IMR-90 (cell line): ENCODE results near the gene MPP7. TPM values are rescaled to one million over a fixed set of nuclear protein-coding genes. Genes with fewer than 3 reads are reported as not detected.

Experiments used
- ATAC-seq: fragments of 200-7000 bp; cut with Tn5 transposase; 2 replicates; pipeline ENCODE4 v1.9.1; 2020; ENCODE audit warnings: low read depth, mild to moderate bottlenecking, moderate library complexity
- BruUV-seq: library from RNA; stranded (reverse); fragments of 400-500 nt; replicated peaks from 2 replicates; lab custom pipeline; 2021; lab: Mats Ljungman, UMichigan
- CTCF ChIA-PET: fragments of 300-600 bp; formaldehyde crosslinking; extraction: SDS; loops from one replicate; lab custom pipeline; 2021; ENCODE audit warnings: antibody characterized with exemption; lab: Yijun Ruan, JAX
- POLR2A ChIA-PET: fragments of 300-600 bp; sonication (Branson Sonifier 250); formaldehyde crosslinking; loops from one replicate; lab custom pipeline; 2022; ENCODE audit warnings: antibody characterized with exemption; ENCODE audit not compliant: unreplicated experiment; lab: Charles Lee
- DNase-seq: peaks from one replicate; pipeline ENCODE4 v3.0.0; 2013
- H2AFZ ChIP-seq: replicated peaks from 2 replicates; pipeline ENCODE3; 2013; ENCODE audit warnings: low read length, mild to moderate bottlenecking; ENCODE audit not compliant: poor library complexity
- H2AK5ac ChIP-seq: 2 replicates; pipeline ENCODE4 v1.6.1; 2013; ENCODE audit warnings: low read depth, low read length, inconsistent platforms
- H2AK9ac ChIP-seq: replicated peaks from 2 replicates; pipeline ENCODE3; 2013; ENCODE audit warnings: mild to moderate bottlenecking, low read depth, low read length, moderate library complexity; ENCODE audit not compliant: poor library complexity
- H2BK120ac ChIP-seq: 2 replicates; pipeline ENCODE4 v1.6.1; 2013; ENCODE audit warnings: low read depth, low read length, inconsistent platforms
- H2BK15ac ChIP-seq: 3 replicates; pipeline ENCODE4 v1.6.1; 2013; ENCODE audit warnings: low read depth, low read length, inconsistent platforms
- H2BK20ac ChIP-seq: 2 replicates; pipeline ENCODE4 v1.6.1; 2013; ENCODE audit warnings: low read depth, mild to moderate bottlenecking, inconsistent platforms, low read length, moderate library complexity
- H2BK5ac ChIP-seq: 2 replicates; pipeline ENCODE4 v1.6.1; 2013; ENCODE audit warnings: mild to moderate bottlenecking, low read depth, low read length, inconsistent platforms; ENCODE audit not compliant: poor library complexity, severe bottlenecking
- H3K14ac ChIP-seq: replicated peaks from 2 replicates; pipeline ENCODE4 v1.6.1; 2013; ENCODE audit warnings: low read depth, low read length, inconsistent platforms
- H3K18ac ChIP-seq: 2 replicates; pipeline ENCODE4 v1.6.1; 2013; ENCODE audit warnings: low read depth, low read length, control low read depth
- H3K23ac ChIP-seq: 2 replicates; pipeline ENCODE4 v1.6.1; 2013; ENCODE audit warnings: low read depth, low read length, inconsistent platforms
- H3K27ac ChIP-seq: 2 replicates; pipeline ENCODE4 v1.5.1; 2013; ENCODE audit warnings: mild to moderate bottlenecking, control low read depth, low read length; ENCODE audit not compliant: insufficient read depth
- H3K27me3 ChIP-seq: 2 replicates; pipeline ENCODE4 v1.6.1; 2013; ENCODE audit warnings: low read length; ENCODE audit not compliant: control insufficient read depth, insufficient read depth
- H3K36me3 ChIP-seq: 2 replicates; pipeline ENCODE4 v1.6.1; 2013; ENCODE audit warnings: low read length, mixed read lengths; ENCODE audit not compliant: control insufficient read depth, insufficient read depth
- H3K4ac ChIP-seq: 2 replicates; pipeline ENCODE4 v1.6.1; 2013; ENCODE audit warnings: low read depth, low read length, inconsistent platforms
- H3K4me1 ChIP-seq: 2 replicates; pipeline ENCODE4 v1.6.1; 2013; ENCODE audit warnings: low read length, mixed read lengths; ENCODE audit not compliant: control insufficient read depth, insufficient read depth
- H3K4me2 ChIP-seq: 2 replicates; pipeline ENCODE4 v1.6.1; 2013; ENCODE audit warnings: low read depth, mild to moderate bottlenecking, control low read depth, low read length, moderate library complexity
- H3K4me3 ChIP-seq: 2 replicates; pipeline ENCODE4 v1.5.1; 2013; ENCODE audit warnings: low read depth, mild to moderate bottlenecking, control low read depth, low read length, moderate library complexity; ENCODE audit not compliant: insufficient read depth
- H3K56ac ChIP-seq: 2 replicates; pipeline ENCODE4 v1.6.1; 2013; ENCODE audit warnings: low read length, inconsistent platforms; ENCODE audit not compliant: insufficient read depth; ENCODE audit errors: extremely low read depth
- H3K79me1 ChIP-seq, 2 experiments: 2 replicates each; pipeline ENCODE4 v1.6.1; 2013; ENCODE audit warnings: low read length in 2 of 2, inconsistent platforms in 1 of 2, low read depth in 1 of 2
- H3K9ac ChIP-seq: 2 replicates; pipeline ENCODE4 v1.6.1; 2013; ENCODE audit warnings: low read depth, low read length, control low read depth
- H3K9me1 ChIP-seq: 2 replicates; pipeline ENCODE4 v1.6.1; 2013; ENCODE audit warnings: low read length, inconsistent platforms; ENCODE audit not compliant: insufficient read depth
- H3K9me3 ChIP-seq: 2 replicates; pipeline ENCODE4 v1.6.1; 2013; ENCODE audit warnings: low read length; ENCODE audit not compliant: control insufficient read depth, insufficient read depth
- H4K20me1 ChIP-seq: 2 replicates; pipeline ENCODE4 v1.6.1; 2013; ENCODE audit warnings: low read length, inconsistent platforms; ENCODE audit not compliant: insufficient read depth
- H4K5ac ChIP-seq: 2 replicates; pipeline ENCODE4 v1.6.1; 2013; ENCODE audit warnings: mild to moderate bottlenecking, low read depth, low read length, control low read depth
- H4K8ac ChIP-seq, 2 experiments: 2 replicates each; pipeline ENCODE4 v1.6.1; 2013; ENCODE audit warnings: low read depth in 2 of 2, low read length in 2 of 2, control low read depth in 1 of 2, inconsistent platforms in 1 of 2
- H4K91ac ChIP-seq: 2 replicates; pipeline ENCODE4 v1.6.1; 2013; ENCODE audit warnings: low read depth, low read length, inconsistent platforms; ENCODE audit not compliant: insufficient read depth
- RCOR1 ChIP-seq: IDR thresholded peaks from 2 replicates; pipeline ENCODE4 v1.6.1; 2012; ENCODE audit warnings: mild to moderate bottlenecking, low read length, improper control_type of control experiment; ENCODE audit not compliant: insufficient replicate concordance
- WGBS, 2 experiments: methylation state at CpG; one replicate each; pipeline versions ENCODE4 v1.1.5 to v1.1.7; 2013; ENCODE audit warnings: missing lambda C conversion rate in 2 of 2; ENCODE audit not compliant: insufficient read length in 1 of 2; ENCODE audit errors: extremely low coverage in 2 of 2; 5-methylcytosine and 5-hydroxymethylcytosine counted together
- dilution Hi-C: fragments of 300-500 bp; cut with HindIII; formaldehyde crosslinking; loops from one replicate; pipeline ENCODE4 v1.14.3; 2018; ENCODE audit warnings: low sequenced_read_pairs; ENCODE audit not compliant: unreplicated experiment
- in situ Hi-C: fragments of 300-500 bp; cut with MboI; formaldehyde crosslinking; loops from 3 replicates; pipeline ENCODE4 v1.14.3; 2019; ENCODE audit warnings: low sequenced_read_pairs, inconsistent platforms, mixed read lengths
- intact Hi-C: fragments of 100-400 bp; cut with micrococcal nuclease; formaldehyde crosslinking; loops from 2 replicates; pipeline ENCODE4 v1.10.0; 2022
- polyA plus RNA-seq, 3 experiments: library from polyadenylated mRNA; depleted of rRNA; stranded (reverse); fragments of >200 nt; gene quantifications; 2 replicates each; pipeline ENCODE4 v1.2.3, GENCODE V29; 2012; ENCODE audit warnings: low replicate concordance in 1 of 3
- total RNA-seq: library from RNA; depleted of rRNA; stranded (reverse); fragments of >200 nt; gene quantifications from 2 replicates; pipeline ENCODE4 v1.2.3, GENCODE V29; 2012

MPP7 gene
- total and polyA plus RNA-seq, 2 of the 4 experiments (the other 2 are of a cell fraction), result 0.39 to 1.4 TPM

DNA sequence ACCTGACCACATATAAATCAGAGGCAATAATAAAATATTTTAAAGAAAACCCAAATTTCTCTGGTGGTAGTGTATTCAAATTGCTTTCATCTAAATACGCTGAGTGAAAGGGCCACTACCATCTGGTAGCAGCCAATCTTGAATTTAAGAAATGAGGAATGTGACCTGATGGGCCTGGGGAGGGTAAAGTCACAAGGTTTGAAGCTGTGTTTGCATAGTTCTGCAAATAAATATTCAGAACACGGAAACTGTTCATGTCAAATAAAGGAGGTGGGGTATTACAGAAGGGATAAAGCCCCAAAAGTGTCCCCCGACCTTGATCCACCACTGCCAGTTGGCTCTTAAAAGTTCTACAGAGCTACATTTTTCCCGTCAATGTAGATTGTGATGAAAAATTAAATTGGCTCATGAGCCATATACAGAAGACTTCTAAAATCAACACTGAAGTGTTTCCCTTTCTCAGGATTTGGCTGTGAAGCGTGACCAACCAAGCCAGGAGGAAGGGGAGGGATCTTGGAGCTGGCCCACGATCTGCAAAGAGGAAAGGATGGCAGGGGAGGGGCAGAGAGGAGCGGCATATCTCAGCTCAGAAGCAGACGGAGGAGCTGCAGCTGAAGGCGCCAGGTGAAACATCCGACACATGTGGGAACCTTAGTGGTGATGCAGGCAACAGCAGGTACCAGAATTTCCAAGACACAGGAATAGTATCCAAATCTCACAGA, 39.6 kb downstream of the MPP7 start:
- ChIA-PET POLR2A (no interaction called here), CTCF (interaction anchor here (1.3 kb wide), 1 partner anchor 40 kb away, joined by 4 read pairs; the partner anchor contains the start of gene MPP7)
- Histone ChIP-seq H2AK5ac (no peak overlapping the region), H4K91ac (no peak overlapping the region), H3K14ac (no peak overlapping the region), H2BK5ac (no peak overlapping the region), H4K5ac (no peak overlapping the region), H3K27ac (no peak overlapping the region), H3K4me3 (no peak overlapping the region), H3K9ac (no peak overlapping the region), H3K4me1 (no peaks in the 10 kb centered on the region), H3K4ac (no peak overlapping the region), H3K9me1 (no peaks in the 10 kb centered on the region), H2BK120ac (no peak overlapping the region), H3K56ac (no peak overlapping the region), H2AK9ac (no peak overlapping the region), H3K4me2 (no peak overlapping the region), H3K23ac (no peak overlapping the region), H2BK20ac (no peak overlapping the region), H3K79me1 (no peaks in the 10 kb centered on the region), H3K9me3 (no peaks in the 10 kb centered on the region), H3K36me3 (no peaks in the 10 kb centered on the region), H2AFZ (no peak overlapping the region), H4K20me1 (no peaks in the 10 kb centered on the region), H2BK15ac (no peak overlapping the region), H3K27me3 (peaks cover 6% of the 10 kb centered on the region), H3K18ac (no peak overlapping the region), H4K8ac (no peak overlapping the region)
- DNase-seq (no peak), ATAC-seq (no peak)
- intact Hi-C loops, result no loop called here
- in situ Hi-C loops, result no loop called here
- dilution Hi-C loops, result loop anchor here (25.0 kb wide), 1 partner anchor 124 kb away; no protein-coding TSS in a partner anchor
- BruUV-seq, result no TSS peak
- 17% methylated on average over 2 of the region's 10 CpGs; no CpG with 5 or more reads in 1 of the 2 experiments for WGBS, 2 experiments
- no peak for TF ChIP-seq RCOR1
